Measurements from ENCODE around the gene BTBD19. TPM values are rescaled to one million over a fixed set of nuclear protein-coding genes. Genes with fewer than 3 reads are reported as not detected.

The BTBD19 gene
- polyA plus RNA-seq, 1 of the 3 experiments (the other 2 are of a cell fraction): 36.9 TPM

- Histone ChIP-seq H4K20me1 (ENCODE audit: insufficient read depth) (no peaks in the 10 kb centered on the region), H3K9me3 (no peaks in the 10 kb centered on the region), H3K4me1 (ENCODE audit: control insufficient read depth in 1 of 2, insufficient read depth in 2 of 2, low read depth in 1 of 2, low read length in 1 of 2) (peaks cover 5 to 7% of the 10 kb centered on the region in 2 experiments; a peak in 1 of 4 replicates), H3K27ac (ENCODE audit: low read depth in 2 of 2, low read length in 1 of 2) (peak overlapping the region; percentile 76 to 95), H3K27me3 (ENCODE audit: insufficient read depth) (no peaks in the 10 kb centered on the region), H3K9me2 (no peaks in the 10 kb centered on the region), H3K4me3 (ENCODE audit: low read depth in 2 of 2, low read length in 1 of 2) (peak overlapping the region; percentile 1 to 41; a peak in 3 of 4 replicates), H3F3A (replicated peaks; ENCODE audit: insufficient read depth) (peaks cover 59% of the 10 kb centered on the region), H3K4me2 (peak overlapping the region; percentile 45), H3K36me3 (replicated peaks in 1 of 2; ENCODE audit: control insufficient read depth in 1 of 2, insufficient read depth in 2 of 2, low read length in 1 of 2) (peaks cover 6 to 20% of the 10 kb centered on the region in 2 experiments), H3K9ac (peak overlapping the region; percentile 69), H3K79me2 (ENCODE audit: insufficient read depth) (no peaks in the 10 kb centered on the region), H2AFZ (ENCODE audit: low read depth) (peak overlapping the region; percentile 10; the same call in 1 of the 2 replicates)
- WGBS (ENCODE audit: low lambda C conversion rate): 7% methylated on average over 29 of the region's 33 CpGs
- DNase-seq: peak; percentile 86
- ChIA-PET POLR2A (interaction anchor here (0.6 to 3.2 kb wide), 10 partner anchors 10 to 1414 kb away, joined by 3 to 15 read pairs (median 4); partner anchors contain the start of genes BTBD19, DYNLT4, HECTD3 and PLK3), CTCF (interaction anchor here (0.6 to 2.3 kb wide), 7 partner anchors 10 to 423 kb away, joined by 3 to 7 read pairs (median 4); no protein-coding TSS in a partner anchor)
- TF ChIP-seq RFX5 (IDR thresholded peaks at IDR 0.05; ENCODE audit: low read length) (no peak), TAF1 (IDR thresholded peaks at IDR 0.05; ENCODE audit: borderline replicate concordance, low read depth, low read length) (peak; percentile 60; the same call in 1 of the 2 replicates), TCF12 (IDR thresholded peaks at IDR 0.05) (peak; percentile 47), FOXM1 (IDR thresholded peaks at IDR 0.05; ENCODE audit: low read depth) (no peak), RXRA (IDR thresholded peaks at IDR 0.05; ENCODE audit: borderline replicate concordance, low read depth) (0 out of 2 replicates have a peak, but pooled peaks have one; percentile 29), ZBTB33 (IDR thresholded peaks at IDR 0.05; ENCODE audit: borderline replicate concordance, low read depth) (peak; percentile 82), POLR2AphosphoS5 (IDR thresholded peaks at IDR 0.05; ENCODE audit: low read depth, low read length) (peak; percentile 100), ELF1 (IDR thresholded peaks at IDR 0.05) (peak; percentile 64; the same call in 1 of the 2 replicates), FOXJ3 (CRISPR knock-in tag; IDR thresholded peaks at IDR 0.05) (no peak), EP300 (IDR thresholded peaks at IDR 0.05; ENCODE audit: borderline replicate concordance in 1 of 2, low read depth in 1 of 2, low read length in 1 of 2) (peak in 1 of 2 experiments; percentile 60; a peak in 1 of 4 replicates), TEAD4 (IDR thresholded peaks at IDR 0.05; ENCODE audit: borderline replicate concordance, insufficient read depth) (peak; percentile 79), SMC3 (IDR thresholded peaks at IDR 0.05; ENCODE audit: low read depth, low read length) (no peak), MEF2A (IDR thresholded peaks at IDR 0.05; ENCODE audit: borderline replicate concordance, low read depth) (peak; percentile 37; the same call in 1 of the 2 replicates), FOSL2 (IDR thresholded peaks at IDR 0.05; ENCODE audit: borderline replicate concordance, low read depth) (peak; percentile 6; the same call in 1 of the 2 replicates), NRF1 (IDR thresholded peaks at IDR 0.05; ENCODE audit: low read depth, low read length) (no peak), GABPA (IDR thresholded peaks at IDR 0.05; ENCODE audit: low read depth) (0 out of 2 replicates have a peak, but pooled peaks have one; percentile 35), SIN3A (IDR thresholded peaks at IDR 0.05; ENCODE audit: borderline replicate concordance, low read depth, low read length) (peak; percentile 99), YY1 (IDR thresholded peaks at IDR 0.05; ENCODE audit: low read depth) (no peak), JUND (IDR thresholded peaks at IDR 0.05) (peak; percentile 61)
- TF ChIP-seq, protein P1, sequence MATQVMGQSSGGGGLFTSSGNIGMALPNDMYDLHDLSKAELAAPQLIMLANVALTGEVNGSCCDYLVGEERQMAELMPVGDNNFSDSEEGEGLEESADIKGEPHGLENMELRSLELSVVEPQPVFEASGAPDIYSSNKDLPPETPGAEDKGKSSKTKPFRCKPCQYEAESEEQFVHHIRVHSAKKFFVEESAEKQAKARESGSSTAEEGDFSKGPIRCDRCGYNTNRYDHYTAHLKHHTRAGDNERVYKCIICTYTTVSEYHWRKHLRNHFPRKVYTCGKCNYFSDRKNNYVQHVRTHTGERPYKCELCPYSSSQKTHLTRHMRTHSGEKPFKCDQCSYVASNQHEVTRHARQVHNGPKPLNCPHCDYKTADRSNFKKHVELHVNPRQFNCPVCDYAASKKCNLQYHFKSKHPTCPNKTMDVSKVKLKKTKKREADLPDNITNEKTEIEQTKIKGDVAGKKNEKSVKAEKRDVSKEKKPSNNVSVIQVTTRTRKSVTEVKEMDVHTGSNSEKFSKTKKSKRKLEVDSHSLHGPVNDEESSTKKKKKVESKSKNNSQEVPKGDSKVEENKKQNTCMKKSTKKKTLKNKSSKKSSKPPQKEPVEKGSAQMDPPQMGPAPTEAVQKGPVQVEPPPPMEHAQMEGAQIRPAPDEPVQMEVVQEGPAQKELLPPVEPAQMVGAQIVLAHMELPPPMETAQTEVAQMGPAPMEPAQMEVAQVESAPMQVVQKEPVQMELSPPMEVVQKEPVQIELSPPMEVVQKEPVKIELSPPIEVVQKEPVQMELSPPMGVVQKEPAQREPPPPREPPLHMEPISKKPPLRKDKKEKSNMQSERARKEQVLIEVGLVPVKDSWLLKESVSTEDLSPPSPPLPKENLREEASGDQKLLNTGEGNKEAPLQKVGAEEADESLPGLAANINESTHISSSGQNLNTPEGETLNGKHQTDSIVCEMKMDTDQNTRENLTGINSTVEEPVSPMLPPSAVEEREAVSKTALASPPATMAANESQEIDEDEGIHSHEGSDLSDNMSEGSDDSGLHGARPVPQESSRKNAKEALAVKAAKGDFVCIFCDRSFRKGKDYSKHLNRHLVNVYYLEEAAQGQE (IDR thresholded peaks at IDR 0.05; ENCODE audit: low read depth, low read length): 0 out of 2 replicates have a peak, but pooled peaks have one; percentile 22
- TF ChIP-seq, protein P2, sequence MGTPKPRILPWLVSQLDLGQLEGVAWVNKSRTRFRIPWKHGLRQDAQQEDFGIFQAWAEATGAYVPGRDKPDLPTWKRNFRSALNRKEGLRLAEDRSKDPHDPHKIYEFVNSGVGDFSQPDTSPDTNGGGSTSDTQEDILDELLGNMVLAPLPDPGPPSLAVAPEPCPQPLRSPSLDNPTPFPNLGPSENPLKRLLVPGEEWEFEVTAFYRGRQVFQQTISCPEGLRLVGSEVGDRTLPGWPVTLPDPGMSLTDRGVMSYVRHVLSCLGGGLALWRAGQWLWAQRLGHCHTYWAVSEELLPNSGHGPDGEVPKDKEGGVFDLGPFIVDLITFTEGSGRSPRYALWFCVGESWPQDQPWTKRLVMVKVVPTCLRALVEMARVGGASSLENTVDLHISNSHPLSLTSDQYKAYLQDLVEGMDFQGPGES (IDR thresholded peaks at IDR 0.05; ENCODE audit: low read depth, low read length): no peak
- TF ChIP-seq, protein P3, sequence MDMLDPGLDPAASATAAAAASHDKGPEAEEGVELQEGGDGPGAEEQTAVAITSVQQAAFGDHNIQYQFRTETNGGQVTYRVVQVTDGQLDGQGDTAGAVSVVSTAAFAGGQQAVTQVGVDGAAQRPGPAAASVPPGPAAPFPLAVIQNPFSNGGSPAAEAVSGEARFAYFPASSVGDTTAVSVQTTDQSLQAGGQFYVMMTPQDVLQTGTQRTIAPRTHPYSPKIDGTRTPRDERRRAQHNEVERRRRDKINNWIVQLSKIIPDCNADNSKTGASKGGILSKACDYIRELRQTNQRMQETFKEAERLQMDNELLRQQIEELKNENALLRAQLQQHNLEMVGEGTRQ (IDR thresholded peaks at IDR 0.05; ENCODE audit: borderline replicate concordance, low read depth, low read length): no peak
- TF ChIP-seq, protein P4, sequence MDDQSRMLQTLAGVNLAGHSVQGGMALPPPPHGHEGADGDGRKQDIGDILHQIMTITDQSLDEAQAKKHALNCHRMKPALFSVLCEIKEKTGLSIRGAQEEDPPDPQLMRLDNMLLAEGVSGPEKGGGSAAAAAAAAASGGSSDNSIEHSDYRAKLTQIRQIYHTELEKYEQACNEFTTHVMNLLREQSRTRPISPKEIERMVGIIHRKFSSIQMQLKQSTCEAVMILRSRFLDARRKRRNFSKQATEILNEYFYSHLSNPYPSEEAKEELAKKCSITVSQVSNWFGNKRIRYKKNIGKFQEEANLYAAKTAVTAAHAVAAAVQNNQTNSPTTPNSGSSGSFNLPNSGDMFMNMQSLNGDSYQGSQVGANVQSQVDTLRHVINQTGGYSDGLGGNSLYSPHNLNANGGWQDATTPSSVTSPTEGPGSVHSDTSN (IDR thresholded peaks at IDR 0.05): peak; percentile 62
Measured at GRCh38 chr1:44819608-44820327, 11.4 kb downstream of the BTBD19 start.

Data from SK-N-SH (cell line).